Tongue (tissue), 2 donors: ENCODE data around the gene CASQ2. TPM values are rescaled to one million over a fixed set of nuclear protein-coding genes. Genes with fewer than 3 reads are reported as not detected.

Source experiments
- DNase-seq: peaks from one replicate; pipeline ENCODE4 v3.0.0-alpha.2; 2015
- total RNA-seq: library from RNA; depleted of rRNA; stranded (reverse); fragments of >200 nt; gene quantifications from one replicate; pipeline ENCODE4 v1.2.3, GENCODE V29; 2014

The CASQ2 gene
- total RNA-seq: 765 TPM

DNA sequence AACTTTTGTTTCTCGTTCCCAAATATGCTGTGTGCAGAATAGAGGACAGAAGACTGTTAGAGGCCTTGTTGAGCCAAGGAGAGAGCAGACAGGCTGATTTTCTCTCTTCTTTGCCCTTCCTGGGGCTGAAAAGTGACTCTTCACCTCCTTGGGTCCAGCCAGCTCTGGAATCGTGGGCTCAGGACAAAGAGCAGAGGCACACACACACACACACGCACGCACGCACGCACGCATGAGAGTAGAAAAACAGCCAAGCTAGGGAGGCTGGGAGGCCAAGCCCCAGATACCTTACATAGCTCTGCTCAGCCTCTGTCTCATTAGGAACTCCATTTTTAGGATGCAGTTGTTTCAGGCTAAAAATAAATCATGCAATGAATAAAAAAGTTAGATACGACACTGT is at the start of gene CASQ2:
CASQ2 (minus strand) TSS at position 166 of the 400 bp plus-strand sequence. CDS start 173 bp downstream, outside the sequence.
- DNase-seq: peak; percentile 81

GRCh38 chr1:115815694-115816093 is 47.2 kb upstream of the CASQ2 start:
- no peak for DNase-seq

GRCh38 chr1:115814685-115815398 is 46.3 kb upstream of the CASQ2 start:
- DNase-seq: no peak

DNA sequence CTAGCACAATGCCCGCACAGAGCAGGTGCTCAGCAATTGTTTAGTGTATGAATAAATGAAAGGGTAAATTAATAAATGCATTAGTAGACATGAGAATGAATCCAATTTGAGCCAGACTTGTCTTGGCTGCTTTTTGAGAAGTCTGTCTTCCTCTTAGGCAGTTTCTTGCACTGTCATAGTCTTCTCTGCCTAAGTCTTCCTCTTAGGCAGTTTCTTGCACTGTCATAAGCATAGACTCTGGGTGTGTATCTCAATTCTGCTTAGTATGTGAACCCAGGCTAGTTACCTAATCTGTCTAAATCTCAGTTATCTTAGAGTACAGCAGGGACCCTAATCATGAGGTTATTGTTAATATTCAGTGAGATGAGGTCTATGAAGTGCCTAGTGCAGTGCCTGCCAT is 45.2 kb upstream of the CASQ2 start:
- no peak for DNase-seq

- no peak for DNase-seq
Measured at GRCh38 chr1:115811140-115811828, 42.8 kb upstream of the CASQ2 start.

DNA sequence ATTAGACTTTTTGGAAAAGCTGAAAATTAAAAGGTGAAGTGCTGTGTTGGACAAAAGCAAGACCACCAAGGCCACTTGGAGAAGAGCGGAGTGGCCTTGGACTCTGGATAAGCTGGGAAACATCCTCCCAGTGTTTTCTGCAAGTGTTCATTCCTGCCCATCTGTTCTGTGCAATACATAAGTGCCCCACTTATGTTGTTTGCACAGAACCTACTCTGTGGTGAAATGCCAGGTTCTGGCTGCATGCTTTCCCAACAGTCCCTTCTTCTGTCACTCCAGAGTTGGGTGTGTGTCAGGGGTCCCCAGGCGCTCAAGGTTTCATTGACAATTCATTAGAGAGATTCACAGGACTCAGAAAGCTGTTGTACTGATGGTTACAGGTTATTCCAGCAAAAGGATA is 42.1 kb upstream of the CASQ2 start:
- no peak for DNase-seq

DNA sequence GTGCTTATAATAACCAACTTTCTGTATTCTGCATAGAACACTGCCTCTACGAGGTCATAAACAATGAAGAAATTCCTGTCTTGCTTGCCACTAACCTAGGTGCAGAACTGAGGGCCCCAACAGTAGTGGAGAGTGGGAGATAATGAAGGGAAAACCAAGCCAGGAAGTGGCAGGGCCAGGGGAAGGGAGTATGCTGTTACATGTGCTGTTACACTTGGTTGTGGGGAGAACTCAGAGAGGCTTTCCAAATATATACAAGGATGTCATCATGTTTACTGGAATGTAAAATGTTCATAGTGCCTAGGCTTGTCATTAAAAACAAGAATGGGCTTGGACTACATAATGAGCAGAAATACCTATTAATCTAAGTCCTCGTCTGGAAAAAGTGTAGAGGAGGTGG is 41.3 kb upstream of the CASQ2 start:
- DNase-seq: no peak

DNA sequence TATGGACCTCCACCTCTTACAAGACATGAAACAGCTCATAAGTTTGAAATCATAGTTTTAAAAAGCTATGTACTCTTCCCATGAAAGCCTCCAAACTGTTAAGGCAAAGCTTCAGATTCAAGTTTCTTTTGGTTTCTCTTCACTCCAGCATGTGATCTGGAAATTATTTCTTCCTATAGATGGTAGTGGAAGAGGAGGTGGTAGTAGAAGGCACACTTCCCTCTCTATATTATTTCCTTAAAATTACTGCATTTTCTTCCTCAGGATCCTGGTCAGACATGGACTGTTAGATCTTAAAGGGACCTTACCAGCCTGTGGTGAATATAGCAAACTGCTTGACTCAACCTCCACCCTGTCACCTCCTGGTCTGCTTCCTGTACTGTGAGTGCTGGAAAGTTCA is 40.6 kb upstream of the CASQ2 start:
- no peak for DNase-seq

DNA sequence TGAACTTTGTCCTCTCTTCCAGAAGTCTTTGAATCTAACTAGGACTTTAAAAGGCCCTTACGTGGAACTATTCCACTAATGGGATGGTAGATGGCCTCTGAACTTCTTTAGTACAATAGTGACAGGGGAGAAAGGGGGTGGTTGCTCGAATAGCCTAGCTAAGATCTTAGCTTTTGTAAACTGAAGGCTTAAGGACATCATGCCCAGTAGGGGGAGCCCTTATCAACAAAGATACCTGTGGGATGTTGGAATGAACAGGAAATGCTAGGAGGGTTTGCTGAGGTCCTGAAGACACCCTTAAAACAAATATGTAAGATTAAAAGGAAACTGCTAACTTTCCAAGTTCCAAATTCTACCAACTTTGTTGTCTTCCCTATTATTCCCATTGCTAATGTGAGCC is 39.2 kb upstream of the CASQ2 start:
- peak; percentile 81 for DNase-seq

- DNase-seq: no peak
Measured at GRCh38 chr1:115805597-115805996, 37.1 kb upstream of the CASQ2 start.

- no peak for DNase-seq
Measured at GRCh38 chr1:115802416-115802815, 33.9 kb upstream of the CASQ2 start.

- DNase-seq: no peak
Measured at GRCh38 chr1:115797486-115797885, 29.0 kb upstream of the CASQ2 start.

DNA sequence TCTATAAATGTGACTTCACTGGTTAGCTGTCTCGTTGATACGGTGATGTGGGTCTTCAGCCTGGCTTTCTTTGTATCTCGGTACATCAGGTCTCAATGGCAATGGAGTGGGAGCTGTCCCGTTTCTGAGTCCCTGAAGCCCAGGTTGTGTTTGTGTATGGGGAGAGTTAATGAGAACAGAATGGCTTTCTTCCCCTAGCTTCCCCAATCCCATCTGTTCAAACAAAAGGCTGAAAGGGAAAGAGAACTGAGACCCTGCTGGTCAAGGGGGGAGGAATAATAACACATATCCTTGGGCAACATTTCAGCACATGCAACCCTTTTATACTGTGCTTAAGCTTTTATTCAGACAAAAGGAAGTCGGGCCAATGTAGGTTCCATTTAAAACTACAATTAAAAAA is 28.4 kb upstream of the CASQ2 start:
- no peak for DNase-seq

DNA sequence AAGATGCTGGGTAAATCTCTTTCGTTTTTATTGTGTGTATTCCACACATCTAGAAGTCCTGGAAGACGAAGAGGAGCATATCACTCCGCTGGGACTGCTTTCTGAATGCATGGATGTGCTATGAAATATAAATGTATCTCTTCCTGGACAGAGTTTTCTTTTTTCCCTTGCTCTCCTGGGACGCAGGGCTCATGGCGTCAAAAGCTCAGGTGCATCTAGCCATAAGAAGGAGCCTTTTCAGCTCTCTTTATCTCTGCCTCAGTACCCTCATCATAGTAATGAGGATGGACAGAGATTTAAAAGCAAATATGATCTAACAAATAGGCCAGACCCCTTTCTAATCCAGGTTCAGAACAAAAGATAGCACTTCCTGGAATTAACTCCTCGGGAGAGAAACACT is 27.5 kb upstream of the CASQ2 start:
- no peak for DNase-seq

DNA sequence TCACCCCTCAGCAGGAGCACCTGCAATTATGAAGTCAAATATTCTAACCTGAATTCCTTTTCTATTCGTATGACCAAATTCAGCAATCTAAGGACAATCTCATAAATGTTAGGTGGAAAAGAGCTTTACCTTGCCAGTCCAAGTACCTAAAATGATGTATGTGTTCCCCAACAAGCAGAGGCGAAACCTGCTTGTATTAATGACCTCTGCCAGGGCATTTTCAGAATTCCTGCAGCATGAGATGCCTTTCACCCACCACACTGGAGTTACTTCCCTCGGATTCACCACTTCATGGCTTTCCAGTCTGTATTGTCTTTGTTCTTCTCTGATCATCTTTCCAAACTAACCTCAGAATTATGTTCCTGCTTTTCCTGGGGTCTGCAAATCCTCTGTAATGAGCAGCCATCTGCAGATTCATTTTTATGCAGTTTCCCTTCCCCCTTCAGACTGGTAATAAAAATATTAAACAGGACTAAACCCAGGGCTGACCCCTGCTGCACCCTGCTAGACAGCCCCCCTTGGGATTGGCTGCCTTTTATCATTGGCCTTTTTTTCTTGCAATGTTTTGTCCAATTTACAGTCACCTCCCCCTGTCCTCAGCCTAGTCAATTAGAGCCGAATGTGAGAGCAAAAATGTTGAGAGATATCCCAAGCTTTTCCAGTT is 26.6 kb upstream of the CASQ2 start:
- DNase-seq: no peak

DNA sequence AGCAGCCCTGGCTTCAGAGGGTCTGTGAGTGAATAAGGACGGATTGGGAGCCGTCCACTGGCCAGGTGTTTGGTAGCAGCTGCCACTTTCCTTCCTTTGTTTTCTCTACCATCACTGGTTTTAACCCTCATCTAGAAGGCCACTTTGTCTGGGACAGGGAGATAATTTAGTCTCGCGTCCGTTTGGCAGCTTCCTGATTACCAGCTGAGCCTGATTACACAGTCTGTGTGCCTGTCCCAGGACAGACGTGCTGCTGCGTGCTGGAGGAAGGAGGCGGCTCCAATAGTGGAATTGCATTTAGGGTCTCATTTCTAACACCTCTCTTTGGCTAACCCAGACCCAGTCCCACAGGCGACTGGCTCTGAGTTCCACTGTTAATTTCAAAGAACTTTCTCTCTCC is 24.6 kb upstream of the CASQ2 start:
- no peak for DNase-seq

GRCh38 chr1:115791816-115792215 is 23.3 kb upstream of the CASQ2 start:
- DNase-seq: no peak

DNA sequence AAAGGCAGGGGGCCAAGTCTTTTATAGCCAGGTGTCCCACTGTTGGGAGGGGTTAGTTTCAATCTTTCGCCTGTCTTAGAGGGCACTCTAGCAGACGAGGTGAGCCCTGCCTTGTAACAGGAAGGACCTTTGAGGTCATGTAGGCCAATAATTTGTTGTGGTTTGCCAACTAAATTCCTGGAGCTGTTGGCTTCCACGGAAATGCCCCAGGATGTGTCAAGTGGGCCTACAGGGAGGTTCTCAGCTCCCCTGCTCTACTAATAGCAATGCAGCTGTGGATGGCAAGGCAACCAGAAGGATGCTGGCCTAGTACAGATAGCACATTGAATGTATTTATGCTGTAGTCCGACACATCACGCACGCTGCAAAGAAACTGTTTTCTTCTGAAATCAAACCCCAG is 22.3 kb upstream of the CASQ2 start:
- DNase-seq: no peak

GRCh38 chr1:115790356-115790755 is 21.8 kb upstream of the CASQ2 start:
- DNase-seq: no peak

- DNase-seq: no peak
Measured at GRCh38 chr1:115783311-115783710, 14.8 kb upstream of the CASQ2 start.

- peak; percentile 79 for DNase-seq
Measured at GRCh38 chr1:115782571-115783281, 14.2 kb upstream of the CASQ2 start.

GRCh38 chr1:115781851-115782250 is 13.3 kb upstream of the CASQ2 start:
- no peak for DNase-seq

- DNase-seq: no peak
Measured at GRCh38 chr1:115781343-115781742, 12.8 kb upstream of the CASQ2 start.
